Tibial nerve (tissue), 4 donors: ENCODE data around the gene LRRC74A. TPM values are rescaled to one million over a fixed set of nuclear protein-coding genes. Genes with fewer than 3 reads are reported as not detected.

Experiments
- DNase-seq, 2 donors: peaks; one replicate each; pipeline ENCODE4 v3.0.0-alpha.2; 2019; ENCODE audit warnings: low spot score in 2 of 2
- H3K27ac ChIP-seq, 4 donors: fragments of 200-600 bp; sonication (generic) in 3 of 4; one replicate each; pipeline ENCODE4 v1.5.1; 2017 to 2019; ENCODE audit warnings: mild to moderate bottlenecking in 1 of 4
- H3K27me3 ChIP-seq, 2 donors: fragments of 200-600 bp; sonication (generic) in 1 of 2; one replicate each; pipeline versions ENCODE4 v1.5.1 to v1.6.0; 2017 to 2019
- H3K36me3 ChIP-seq, 3 donors: fragments of 200-600 bp; sonication (generic); one replicate each; pipeline ENCODE4 v1.5.1; 2018 to 2019
- H3K4me1 ChIP-seq, 4 donors: fragments of 200-600 bp; sonication (generic) in 3 of 4; one replicate each; pipeline ENCODE4 v1.5.1; 2017 to 2019
- H3K4me3 ChIP-seq, 4 donors: fragments of 200-600 bp; sonication (generic) in 3 of 4; one replicate each; pipeline ENCODE4 v1.5.1; 2017 to 2019; ENCODE audit warnings: mild to moderate bottlenecking in 1 of 4, moderate library complexity in 1 of 4
- H3K9me3 ChIP-seq, 4 donors: fragments of 200-600 bp; sonication (generic) in 3 of 4; one replicate each; pipeline ENCODE4 v1.5.1; 2017 to 2019
- EP300 ChIP-seq, 2 donors: sonication (generic); formaldehyde crosslinking; IDR thresholded peaks; one replicate each; pipeline ENCODE4 v1.6.1; 2017; ENCODE audit warnings: antibody characterized with exemption in 2 of 2, mild to moderate bottlenecking in 1 of 2
- POLR2A ChIP-seq, 2 donors: fragments of 450-650 bp; IDR thresholded peaks; one replicate each; pipeline ENCODE4 v1.6.1; 2017; ENCODE audit warnings: antibody characterized with exemption in 2 of 2, mild to moderate bottlenecking in 2 of 2, moderate library complexity in 2 of 2
- WGBS, 2 donors: methylation state at CpG; one replicate each; pipeline ENCODE4 v1.1.5; 2018; 5-methylcytosine and 5-hydroxymethylcytosine counted together
- total RNA-seq, 4 donors: library from RNA; depleted of rRNA; stranded (reverse); fragments of >200 nt; gene quantifications; one replicate each; pipeline ENCODE4 v1.1.0, GENCODE V29; 2016
- TF ChIP-seq, protein P1 (sequence below), 5 experiments: fragments of 200-600 bp in 3 of 5; fragments of 450-650 bp in 2 of 5; sonication (generic) in 3 of 5; IDR thresholded peaks; one replicate each; pipeline ENCODE4 v1.5.1; 2016 to 2019; ENCODE audit warnings: antibody characterized with exemption in 5 of 5, mild to moderate bottlenecking in 3 of 5, moderate library complexity in 2 of 5

The LRRC74A gene
- total RNA-seq, 4 donors from 2014 or later, result not detected

DNA sequence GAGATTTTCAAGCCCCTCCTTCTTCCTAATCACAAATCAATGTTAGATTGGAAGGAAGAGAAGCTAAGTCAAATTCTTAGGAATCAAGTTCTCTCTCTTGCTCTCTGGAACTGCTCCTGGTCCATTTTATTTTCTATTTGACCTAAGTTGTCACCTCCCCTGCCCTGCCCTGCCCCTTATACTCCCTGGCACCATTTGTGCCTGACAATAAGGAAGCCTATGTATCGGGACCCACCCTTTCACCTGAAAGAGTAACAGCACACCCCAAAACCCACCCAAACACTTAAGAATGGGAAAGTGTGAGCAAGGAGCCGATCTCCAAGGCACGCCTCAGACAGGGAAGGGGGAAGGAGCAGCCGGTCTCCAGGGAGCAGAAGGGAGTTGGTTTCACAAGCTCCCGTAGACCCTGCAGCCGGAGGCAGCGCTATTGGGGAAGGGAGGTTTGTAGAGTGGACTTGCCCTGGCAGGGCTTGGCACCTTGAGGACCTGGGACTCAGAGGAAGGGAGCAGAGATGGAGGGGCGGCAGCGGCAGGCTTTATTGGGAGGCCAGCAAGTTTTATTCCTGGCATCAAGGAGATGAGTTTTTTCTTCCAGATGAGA lies 1.6 kb downstream of the LRRC74A start:
- DNase-seq, result no peak
- Histone ChIP-seq H3K4me3 (peak overlapping the region in 2 of 4 donors; percentile 26 to 29), H3K4me1 (peaks cover 0 to 47% (median 27%) of the 10 kb centered on the region in 4 donors), H3K36me3 (no peaks in the 10 kb centered on the region), H3K27ac (peak overlapping the region; percentile 28 to 85 (median 78)), H3K9me3 (no peaks in the 10 kb centered on the region), H3K27me3 (no peaks in the 10 kb centered on the region)
- no peak for TF ChIP-seq POLR2A (IDR thresholded peaks at IDR 0.05)
- TF ChIP-seq EP300 (IDR thresholded peaks at IDR 0.05), result no peak
- TF ChIP-seq, protein P1, sequence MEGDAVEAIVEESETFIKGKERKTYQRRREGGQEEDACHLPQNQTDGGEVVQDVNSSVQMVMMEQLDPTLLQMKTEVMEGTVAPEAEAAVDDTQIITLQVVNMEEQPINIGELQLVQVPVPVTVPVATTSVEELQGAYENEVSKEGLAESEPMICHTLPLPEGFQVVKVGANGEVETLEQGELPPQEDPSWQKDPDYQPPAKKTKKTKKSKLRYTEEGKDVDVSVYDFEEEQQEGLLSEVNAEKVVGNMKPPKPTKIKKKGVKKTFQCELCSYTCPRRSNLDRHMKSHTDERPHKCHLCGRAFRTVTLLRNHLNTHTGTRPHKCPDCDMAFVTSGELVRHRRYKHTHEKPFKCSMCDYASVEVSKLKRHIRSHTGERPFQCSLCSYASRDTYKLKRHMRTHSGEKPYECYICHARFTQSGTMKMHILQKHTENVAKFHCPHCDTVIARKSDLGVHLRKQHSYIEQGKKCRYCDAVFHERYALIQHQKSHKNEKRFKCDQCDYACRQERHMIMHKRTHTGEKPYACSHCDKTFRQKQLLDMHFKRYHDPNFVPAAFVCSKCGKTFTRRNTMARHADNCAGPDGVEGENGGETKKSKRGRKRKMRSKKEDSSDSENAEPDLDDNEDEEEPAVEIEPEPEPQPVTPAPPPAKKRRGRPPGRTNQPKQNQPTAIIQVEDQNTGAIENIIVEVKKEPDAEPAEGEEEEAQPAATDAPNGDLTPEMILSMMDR (IDR thresholded peaks at IDR 0.05), result no peak
- WGBS, 2 donors, result 33 to 64% methylated on average over 9 of the region's 9 CpGs

DNA sequence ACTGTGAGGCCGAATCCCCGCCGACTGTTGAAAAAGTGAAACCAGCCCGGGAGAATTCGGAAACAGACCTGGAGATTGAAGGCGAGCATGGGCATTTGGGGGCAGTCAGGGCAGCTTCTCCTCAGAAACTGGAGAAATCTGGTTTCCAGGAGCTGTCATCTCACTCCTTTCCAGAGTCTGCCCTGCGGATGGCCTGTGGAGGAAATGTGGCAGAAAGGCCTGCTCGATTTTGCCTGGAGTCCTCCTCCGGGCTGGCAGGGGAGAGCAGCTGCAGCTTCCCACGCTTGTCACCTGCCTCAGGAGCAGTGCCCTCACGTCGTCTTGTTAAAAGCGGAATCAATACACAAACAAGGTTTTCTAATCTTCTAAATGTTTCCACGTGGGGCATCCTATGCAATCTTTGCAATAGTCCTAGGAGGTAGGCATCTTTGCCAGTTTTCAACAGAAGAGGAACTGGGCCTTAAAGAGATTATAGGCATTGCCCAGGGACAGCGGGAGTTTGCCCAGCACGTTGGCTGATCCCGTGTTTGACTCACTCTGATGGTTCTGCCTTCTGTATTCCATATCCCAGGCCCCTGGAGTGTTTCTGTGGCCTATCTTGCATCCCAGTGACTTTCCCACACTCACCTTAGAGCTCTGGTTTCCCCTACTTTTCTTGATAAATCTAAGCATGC lies 2.3 kb downstream of the LRRC74A start:
- DNase-seq, result no peak
- Histone ChIP-seq H3K9me3 (no peaks in the 10 kb centered on the region), H3K27ac (peak overlapping the region; percentile 28 to 85 (median 78)), H3K4me1 (peaks cover 0 to 47% (median 27%) of the 10 kb centered on the region in 4 donors), H3K4me3 (peak overlapping the region in 2 of 4 donors; percentile 26 to 29), H3K36me3 (no peaks in the 10 kb centered on the region), H3K27me3 (no peaks in the 10 kb centered on the region)
- TF ChIP-seq EP300 (IDR thresholded peaks at IDR 0.05) (no peak), POLR2A (IDR thresholded peaks at IDR 0.05) (no peak)
- TF ChIP-seq, protein P1 (IDR thresholded peaks at IDR 0.05), result no peak
- WGBS, 2 donors, result 58 to 64% methylated on average over 17 of the region's 17 CpGs

DNA sequence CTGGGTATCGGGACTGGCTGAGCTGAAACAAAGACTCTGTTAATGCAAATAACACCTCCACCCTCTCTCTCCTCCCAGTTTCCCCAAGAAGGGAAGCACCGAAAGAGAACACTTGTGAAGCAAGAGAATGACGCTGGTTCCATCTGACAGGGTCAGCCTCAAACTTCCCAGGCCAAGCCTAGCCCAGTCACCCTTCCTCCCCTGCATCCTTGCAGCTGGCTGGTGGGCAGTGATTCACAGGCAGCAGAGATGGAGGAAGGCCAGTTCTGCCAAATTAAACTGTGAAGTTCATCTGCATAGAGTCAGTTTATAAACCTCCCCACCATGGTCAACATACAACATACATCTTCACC lies 2.8 kb downstream of the LRRC74A start:
- TF ChIP-seq POLR2A (IDR thresholded peaks at IDR 0.05) (no peak), EP300 (IDR thresholded peaks at IDR 0.05) (peak; percentile 31 to 62)
- TF ChIP-seq, protein P1 (IDR thresholded peaks at IDR 0.05), result no peak
- Histone ChIP-seq H3K4me3 (no peak overlapping the region), H3K27me3 (no peaks in the 10 kb centered on the region), H3K36me3 (no peaks in the 10 kb centered on the region), H3K9me3 (no peaks in the 10 kb centered on the region), H3K27ac (peak overlapping the region; percentile 28 to 85 (median 78)), H3K4me1 (peaks cover 0 to 47% (median 27%) of the 10 kb centered on the region in 4 donors)
- DNase-seq, result peak in 1 of 2 donors; percentile 34
- WGBS, 2 donors, result 29 to 44% methylated on average over 3 of the region's 3 CpGs

DNA sequence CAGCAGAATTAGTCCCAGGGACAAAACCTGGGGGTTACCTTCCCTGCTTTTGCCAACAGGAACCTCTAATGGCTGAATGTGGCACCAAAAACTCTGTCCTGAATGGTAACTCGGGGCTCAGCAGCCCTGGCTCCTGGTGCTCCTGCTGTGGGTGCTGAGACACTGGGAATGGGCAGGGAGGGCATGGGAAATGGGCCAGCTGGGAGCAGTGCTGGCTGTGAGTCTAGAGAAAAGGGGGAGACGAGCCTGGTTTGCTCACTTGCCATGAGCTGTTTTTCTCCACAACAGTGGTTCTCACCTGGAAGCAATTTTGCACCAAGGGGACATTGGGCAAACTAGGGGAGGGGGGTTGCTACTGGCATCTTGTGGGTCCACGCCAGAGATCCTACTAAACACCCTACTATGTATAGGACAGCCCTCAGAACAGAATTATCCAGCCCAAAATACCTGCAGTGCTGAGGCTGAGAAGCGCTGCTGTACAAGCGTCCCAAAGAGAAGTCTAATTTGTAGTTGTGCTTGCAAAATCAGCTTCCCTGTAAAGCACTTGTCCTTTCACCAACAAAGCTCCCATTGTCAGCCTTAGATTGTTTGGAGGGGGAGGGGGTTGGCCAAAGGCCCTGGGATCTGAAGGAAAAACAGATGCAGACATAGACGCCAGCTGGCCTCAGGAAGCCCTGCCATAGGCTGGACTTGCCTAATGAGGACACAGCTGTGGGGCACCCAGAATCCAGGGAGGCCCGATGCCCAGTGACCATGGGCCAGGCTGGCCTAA lies 3.6 kb downstream of the LRRC74A start:
- H3K27me3 ChIP-seq, result no peaks in the 10 kb centered on the region
- H3K9me3 ChIP-seq, result no peaks in the 10 kb centered on the region
- peak overlapping the region; percentile 28 to 85 (median 78) for H3K27ac ChIP-seq
- DNase-seq, result peak; percentile 74
- H3K4me1 ChIP-seq, result peaks cover 0 to 47% (median 27%) of the 10 kb centered on the region in 4 donors
- no peaks in the 10 kb centered on the region for H3K36me3 ChIP-seq
- H3K4me3 ChIP-seq, result no peak overlapping the region
- TF ChIP-seq EP300 (IDR thresholded peaks at IDR 0.05) (peak in 1 of 2 donors; percentile 85), POLR2A (IDR thresholded peaks at IDR 0.05) (no peak)
- 26 to 47% methylated on average over 7 of the region's 7 CpGs for WGBS, 2 donors

DNA sequence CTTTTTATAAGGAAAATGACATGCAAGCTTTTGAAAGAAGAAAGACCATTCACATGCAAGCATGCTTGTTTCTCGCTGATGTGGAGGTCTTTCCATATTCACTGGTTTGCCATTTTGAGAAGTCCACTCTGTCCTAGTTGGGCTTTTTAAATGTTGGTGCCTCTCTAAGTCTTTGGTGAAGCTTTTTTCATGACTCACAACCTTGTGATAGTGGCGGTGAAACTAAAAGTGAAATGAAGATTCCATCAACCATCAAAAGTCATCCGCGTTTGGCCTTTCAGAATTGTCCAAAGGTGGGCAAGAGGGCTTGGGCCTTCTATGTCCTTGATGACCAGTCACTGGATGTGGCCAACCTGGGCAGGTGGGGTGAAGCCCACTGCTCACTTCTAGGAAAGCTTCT lies 4.3 kb downstream of the LRRC74A start:
- Histone ChIP-seq H3K9me3 (no peaks in the 10 kb centered on the region), H3K27ac (peak overlapping the region in 3 of 4 donors; percentile 75 to 85 (median 81)), H3K4me3 (no peak overlapping the region), H3K4me1 (peaks cover 0 to 47% (median 27%) of the 10 kb centered on the region in 4 donors), H3K27me3 (no peaks in the 10 kb centered on the region), H3K36me3 (no peaks in the 10 kb centered on the region)
- 84 to 94% methylated on average over 4 of the region's 4 CpGs for WGBS, 2 donors
- no peak for TF ChIP-seq EP300 (IDR thresholded peaks at IDR 0.05)
- TF ChIP-seq, protein P1 (IDR thresholded peaks at IDR 0.05), result no peak
- TF ChIP-seq POLR2A (IDR thresholded peaks at IDR 0.05), result no peak
- no peak for DNase-seq
